Duodenal mucosa (tissue), 2 donors: ENCODE data around the gene EDARADD.

Source experiments
- H3K27ac ChIP-seq: one replicate; pipeline ENCODE4 v1.7.0; 2013; ENCODE audit warnings: low read depth, low read length
- H3K27me3 ChIP-seq, 2 donors: one replicate each; pipeline ENCODE4 v1.7.0; 2013; ENCODE audit warnings: low read length in 2 of 2, control low read depth in 1 of 2; ENCODE audit not compliant: insufficient read depth in 2 of 2, control insufficient read depth in 1 of 2
- H3K36me3 ChIP-seq, 2 donors: one replicate each; pipeline ENCODE4 v1.7.0; 2013; ENCODE audit warnings: low read length in 2 of 2, control low read depth in 1 of 2; ENCODE audit not compliant: insufficient read depth in 2 of 2, control insufficient read depth in 1 of 2
- H3K4me1 ChIP-seq, 2 donors: one replicate each; pipeline ENCODE4 v1.7.0; 2013; ENCODE audit warnings: low read length in 2 of 2, control low read depth in 1 of 2; ENCODE audit not compliant: insufficient read depth in 2 of 2, control insufficient read depth in 1 of 2
- H3K4me3 ChIP-seq, 2 donors: one replicate each; pipeline ENCODE4 v1.7.0; 2013; ENCODE audit warnings: low read length in 2 of 2, low read depth in 1 of 2
- H3K9ac ChIP-seq, 2 donors: one replicate each; pipeline ENCODE4 v1.7.0; 2013; ENCODE audit warnings: low read length in 2 of 2, low read depth in 1 of 2
- H3K9me3 ChIP-seq, 2 donors: one replicate each; pipeline ENCODE4 v1.7.0; 2013; ENCODE audit warnings: low read length in 2 of 2, control low read depth in 1 of 2; ENCODE audit not compliant: control insufficient read depth in 1 of 2

EDARADD gene

DNA sequence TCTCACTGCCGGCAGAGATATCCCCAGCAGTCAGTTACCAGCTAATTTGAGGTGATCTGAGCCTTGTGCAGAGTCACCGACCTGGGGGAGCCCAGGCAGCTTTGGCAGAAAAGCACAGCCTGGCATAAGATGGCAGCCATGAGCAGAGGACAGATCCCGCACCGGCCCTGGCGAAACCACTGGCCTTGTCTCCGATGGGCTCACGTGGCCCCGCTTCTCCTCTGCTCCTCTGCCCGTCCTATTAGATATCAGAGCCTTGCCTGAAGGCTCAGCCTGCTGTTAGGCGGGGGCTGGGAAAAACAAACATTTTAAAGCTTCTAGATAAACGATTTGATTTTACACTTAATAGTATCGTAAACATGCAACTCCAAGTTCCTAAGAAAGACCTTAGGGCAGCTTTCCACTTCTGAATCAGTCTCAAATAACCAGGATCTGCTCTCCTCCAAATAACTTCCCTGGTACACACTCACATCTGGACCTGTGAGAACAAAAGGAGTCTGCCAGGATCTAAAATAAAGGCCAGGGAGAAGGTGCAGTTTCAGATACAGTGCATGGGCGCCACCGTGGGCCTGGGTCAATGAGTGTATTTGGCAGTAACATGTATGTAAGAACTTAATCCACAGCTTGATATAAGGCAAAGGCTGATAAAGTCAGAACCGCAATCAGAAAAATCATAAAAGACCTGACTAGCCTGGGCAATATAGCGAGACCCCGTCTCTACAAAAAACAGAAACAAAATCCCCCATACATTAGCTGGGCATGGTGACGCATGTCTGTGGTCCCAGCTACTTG is 10.0 kb downstream of the EDARADD start:
- Histone ChIP-seq H3K36me3 (no peaks in the 10 kb centered on the region), H3K27me3 (no peaks in the 10 kb centered on the region), H3K4me3 (no peak overlapping the region), H3K9ac (no peak overlapping the region), H3K27ac (no peak overlapping the region), H3K4me1 (peaks cover 0 to 5% of the 10 kb centered on the region in 2 donors), H3K9me3 (no peaks in the 10 kb centered on the region)

- no peaks in the 10 kb centered on the region for H3K9me3 ChIP-seq
- H3K27ac ChIP-seq: no peak overlapping the region
- H3K4me1 ChIP-seq: no peaks in the 10 kb centered on the region
- H3K9ac ChIP-seq: no peak overlapping the region
- no peaks in the 10 kb centered on the region for H3K27me3 ChIP-seq
- no peaks in the 10 kb centered on the region for H3K36me3 ChIP-seq
- no peak overlapping the region for H3K4me3 ChIP-seq
Observed at GRCh38 chr1:236407059-236407458, 13.0 kb downstream of the EDARADD start.

- no peak overlapping the region for H3K4me3 ChIP-seq
- no peak overlapping the region for H3K27ac ChIP-seq
Observed at GRCh38 chr1:236413688-236414087, 19.6 kb downstream of the EDARADD start.

DNA sequence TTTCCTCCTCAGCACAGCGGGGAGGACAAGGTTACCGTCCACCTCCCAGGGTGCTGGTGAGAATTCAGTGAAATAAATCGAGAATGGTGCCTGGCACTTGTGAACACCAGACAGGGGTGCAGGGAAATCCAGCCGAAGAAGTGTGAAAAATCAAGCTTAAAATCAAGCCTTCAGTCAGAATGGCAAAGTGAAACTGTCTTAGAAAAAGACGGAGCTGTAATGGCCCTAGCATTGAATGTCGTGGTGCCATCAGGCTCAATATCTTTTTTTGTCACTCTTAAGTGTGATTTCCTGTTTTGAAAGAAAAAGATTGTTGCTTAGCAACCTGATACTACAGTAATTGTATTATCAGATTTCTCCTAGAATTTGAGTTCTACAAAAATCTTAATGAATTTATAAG is 22.1 kb downstream of the EDARADD start:
- Histone ChIP-seq H3K4me3 (no peak overlapping the region), H3K27me3 (no peaks in the 10 kb centered on the region), H3K36me3 (no peaks in the 10 kb centered on the region), H3K27ac (no peak overlapping the region), H3K9ac (no peak overlapping the region), H3K9me3 (no peaks in the 10 kb centered on the region), H3K4me1 (no peaks in the 10 kb centered on the region)

More at GRCh38 chr1:236413688-236414087, 19.6 kb downstream of the EDARADD start:
- Histone ChIP-seq H3K9ac (no peak overlapping the region), H3K9me3 (no peaks in the 10 kb centered on the region), H3K36me3 (no peaks in the 10 kb centered on the region), H3K27me3 (no peaks in the 10 kb centered on the region), H3K4me1 (no peaks in the 10 kb centered on the region)

- no peaks in the 10 kb centered on the region for H3K9me3 ChIP-seq
- no peaks in the 10 kb centered on the region for H3K4me1 ChIP-seq
- no peak overlapping the region for H3K4me3 ChIP-seq
- no peaks in the 10 kb centered on the region for H3K27me3 ChIP-seq
- H3K36me3 ChIP-seq: no peaks in the 10 kb centered on the region
- no peak overlapping the region for H3K27ac ChIP-seq
- H3K9ac ChIP-seq: no peak overlapping the region
Observed at GRCh38 chr1:236417336-236417735, 23.2 kb downstream of the EDARADD start.

DNA sequence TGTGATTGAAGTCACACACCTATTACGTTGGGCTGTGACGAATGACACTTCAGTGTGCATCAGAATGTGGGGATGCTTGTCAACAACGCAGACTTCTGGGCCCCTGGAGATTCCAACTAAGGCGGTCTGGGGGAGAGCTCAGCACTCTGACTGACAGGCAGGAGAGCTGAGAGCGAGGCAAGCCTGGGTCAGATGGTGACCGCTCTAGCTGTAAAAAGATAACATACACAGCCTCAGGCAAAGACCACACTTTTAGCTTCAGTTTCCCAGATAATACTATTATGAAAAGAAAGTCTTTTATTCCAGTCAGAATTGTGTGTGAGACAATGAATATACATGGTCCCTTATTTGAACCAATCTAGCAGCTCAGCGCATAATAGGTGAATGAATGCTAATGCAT is 25.4 kb downstream of the EDARADD start:
- Histone ChIP-seq H3K36me3 (no peaks in the 10 kb centered on the region), H3K9me3 (no peaks in the 10 kb centered on the region), H3K27me3 (no peaks in the 10 kb centered on the region), H3K27ac (no peak overlapping the region), H3K4me1 (no peaks in the 10 kb centered on the region), H3K4me3 (no peak overlapping the region), H3K9ac (no peak overlapping the region)

GRCh38 chr1:236421022-236421421 is 26.9 kb downstream of the EDARADD start:
- Histone ChIP-seq H3K27me3 (no peaks in the 10 kb centered on the region), H3K36me3 (no peaks in the 10 kb centered on the region), H3K9ac (no peak overlapping the region), H3K27ac (no peak overlapping the region), H3K4me1 (no peaks in the 10 kb centered on the region), H3K4me3 (no peak overlapping the region), H3K9me3 (no peaks in the 10 kb centered on the region)

GRCh38 chr1:236421850-236422516 is 27.9 kb downstream of the EDARADD start:
- H3K9ac ChIP-seq: no peak overlapping the region
- H3K4me1 ChIP-seq: no peaks in the 10 kb centered on the region
- no peaks in the 10 kb centered on the region for H3K27me3 ChIP-seq
- H3K36me3 ChIP-seq: no peaks in the 10 kb centered on the region
- H3K9me3 ChIP-seq: no peaks in the 10 kb centered on the region
- no peak overlapping the region for H3K4me3 ChIP-seq
- H3K27ac ChIP-seq: no peak overlapping the region

GRCh38 chr1:236422517-236422876 is 28.4 kb downstream of the EDARADD start:
- H3K9ac ChIP-seq: no peak overlapping the region
- no peak overlapping the region for H3K27ac ChIP-seq
- no peaks in the 10 kb centered on the region for H3K27me3 ChIP-seq
- H3K4me1 ChIP-seq: no peaks in the 10 kb centered on the region
- no peak overlapping the region for H3K4me3 ChIP-seq
- no peaks in the 10 kb centered on the region for H3K36me3 ChIP-seq
- H3K9me3 ChIP-seq: no peaks in the 10 kb centered on the region

GRCh38 chr1:236425031-236425663 is 31.1 kb downstream of the EDARADD start:
- Histone ChIP-seq H3K9ac (no peak overlapping the region), H3K36me3 (no peaks in the 10 kb centered on the region), H3K4me3 (no peak overlapping the region), H3K4me1 (no peaks in the 10 kb centered on the region), H3K9me3 (no peaks in the 10 kb centered on the region), H3K27me3 (no peaks in the 10 kb centered on the region), H3K27ac (no peak overlapping the region)
